OCI-LY1 (cell line): ENCODE measurements around the gene SLC2A5.

Experiments
- H2AFZ ChIP-seq: fragments of 200-600 bp; sonication (generic), shearing (Covaris generic); 2 replicates; pipeline ENCODE4 v1.6.0; 2014; ENCODE audit warnings: antibody characterized with exemption, mild to moderate bottlenecking, low read length
- H3F3A ChIP-seq: fragments of 200-600 bp; sonication (generic), shearing (Covaris generic); 2 replicates; pipeline ENCODE4 v1.6.0; 2014; ENCODE audit warnings: mild to moderate bottlenecking, antibody characterized with exemption, low read length, moderate library complexity; ENCODE audit not compliant: insufficient read depth
- H3K27ac ChIP-seq: fragments of 200-600 bp; sonication (generic); 2 replicates; pipeline ENCODE4 v1.5.1; 2014; ENCODE audit warnings: low read length, mixed run types, mild to moderate bottlenecking, low read depth; ENCODE audit not compliant: poor library complexity, severe bottlenecking
- H3K27me3 ChIP-seq: fragments of 200-600 bp; sonication (generic); 2 replicates; pipeline ENCODE4 v1.6.0; 2014; ENCODE audit warnings: antibody characterized with exemption, mild to moderate bottlenecking, low read length, moderate library complexity; ENCODE audit not compliant: insufficient read depth
- H3K36me3 ChIP-seq: fragments of 200-600 bp; sonication (generic); 2 replicates; pipeline ENCODE4 v1.6.1; 2014; ENCODE audit warnings: mild to moderate bottlenecking, antibody characterized with exemption, low read length, moderate library complexity, mixed read lengths; ENCODE audit not compliant: insufficient read depth
- H3K4me1 ChIP-seq: fragments of 200-600 bp; sonication (generic); 2 replicates; pipeline ENCODE4 v1.5.1; 2014; ENCODE audit warnings: mild to moderate bottlenecking, low read length, moderate library complexity; ENCODE audit not compliant: insufficient read depth, severe bottlenecking
- H3K4me2 ChIP-seq: fragments of 200-600 bp; sonication (generic), shearing (Covaris generic); 2 replicates; pipeline ENCODE4 v1.6.1; 2014; ENCODE audit warnings: low read length
- H3K4me3 ChIP-seq: fragments of 200-600 bp; sonication (generic); 2 replicates; pipeline ENCODE4 v1.5.1; 2014; ENCODE audit warnings: low read length, low read depth, mild to moderate bottlenecking, mixed read lengths; ENCODE audit not compliant: poor library complexity, severe bottlenecking
- H3K79me2 ChIP-seq: fragments of 200-600 bp; shearing (Covaris generic); 2 replicates; pipeline ENCODE4 v1.6.1; 2016; ENCODE audit warnings: mixed run types, low read length, mixed read lengths; ENCODE audit not compliant: insufficient read depth
- H3K9ac ChIP-seq: fragments of 200-600 bp; sonication (generic), shearing (Covaris generic); 2 replicates; pipeline ENCODE4 v1.6.1; 2014; ENCODE audit warnings: mild to moderate bottlenecking, low read length, mixed read lengths
- H3K9me2 ChIP-seq: fragments of 200-600 bp; sonication (generic), shearing (Covaris generic); 2 replicates; pipeline ENCODE4 v1.6.1; 2014; ENCODE audit warnings: low read depth, mild to moderate bottlenecking, low read length, mixed read lengths
- H3K9me3 ChIP-seq: fragments of 200-600 bp; shearing (Covaris generic); 2 replicates; pipeline ENCODE4 v1.6.1; 2014; ENCODE audit warnings: low read length, mixed read lengths
- H4K20me1 ChIP-seq: fragments of 200-600 bp; sonication (generic), shearing (Covaris generic); 2 replicates; pipeline ENCODE4 v1.6.0; 2016; ENCODE audit warnings: mild to moderate bottlenecking, low read length; ENCODE audit not compliant: insufficient read depth
- EZH2 ChIP-seq: fragments of 200-600 bp; sonication (generic), shearing (Covaris generic); IDR thresholded peaks from 2 replicates; pipeline ENCODE4 v1.8.0; 2017; ENCODE audit warnings: borderline replicate concordance, mixed run types, mild to moderate bottlenecking, antibody characterized with exemption, low read length, moderate library complexity, mixed read lengths
- TF ChIP-seq, protein P1 (sequence below): fragments of 200-600 bp; sonication (generic), shearing (Covaris generic); IDR thresholded peaks from 2 replicates; pipeline ENCODE4 v1.5.1; 2017; ENCODE audit warnings: mild to moderate bottlenecking, antibody characterized with exemption, low read length, moderate library complexity, mixed read lengths

The SLC2A5 gene

GRCh38 chr1:9020305-9020704 is 49.1 kb downstream of the SLC2A5 start:
- Histone ChIP-seq H3F3A (no peaks in the 10 kb centered on the region), H3K9me2 (no peaks in the 10 kb centered on the region), H3K27ac (no peak overlapping the region), H3K9ac (no peak overlapping the region), H3K27me3 (0 out of 2 replicates have a peak, but pooled peaks cover 6% of the 10 kb centered on the region), H3K36me3 (no peaks in the 10 kb centered on the region), H3K79me2 (no peaks in the 10 kb centered on the region), H3K4me2 (no peak overlapping the region), H3K4me3 (no peak overlapping the region), H3K4me1 (peaks cover 9% of the 10 kb centered on the region), H4K20me1 (no peaks in the 10 kb centered on the region), H2AFZ (no peak overlapping the region), H3K9me3 (no peaks in the 10 kb centered on the region)
- TF ChIP-seq EZH2: no peak
- TF ChIP-seq, protein P1, sequence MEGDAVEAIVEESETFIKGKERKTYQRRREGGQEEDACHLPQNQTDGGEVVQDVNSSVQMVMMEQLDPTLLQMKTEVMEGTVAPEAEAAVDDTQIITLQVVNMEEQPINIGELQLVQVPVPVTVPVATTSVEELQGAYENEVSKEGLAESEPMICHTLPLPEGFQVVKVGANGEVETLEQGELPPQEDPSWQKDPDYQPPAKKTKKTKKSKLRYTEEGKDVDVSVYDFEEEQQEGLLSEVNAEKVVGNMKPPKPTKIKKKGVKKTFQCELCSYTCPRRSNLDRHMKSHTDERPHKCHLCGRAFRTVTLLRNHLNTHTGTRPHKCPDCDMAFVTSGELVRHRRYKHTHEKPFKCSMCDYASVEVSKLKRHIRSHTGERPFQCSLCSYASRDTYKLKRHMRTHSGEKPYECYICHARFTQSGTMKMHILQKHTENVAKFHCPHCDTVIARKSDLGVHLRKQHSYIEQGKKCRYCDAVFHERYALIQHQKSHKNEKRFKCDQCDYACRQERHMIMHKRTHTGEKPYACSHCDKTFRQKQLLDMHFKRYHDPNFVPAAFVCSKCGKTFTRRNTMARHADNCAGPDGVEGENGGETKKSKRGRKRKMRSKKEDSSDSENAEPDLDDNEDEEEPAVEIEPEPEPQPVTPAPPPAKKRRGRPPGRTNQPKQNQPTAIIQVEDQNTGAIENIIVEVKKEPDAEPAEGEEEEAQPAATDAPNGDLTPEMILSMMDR: no peak

DNA sequence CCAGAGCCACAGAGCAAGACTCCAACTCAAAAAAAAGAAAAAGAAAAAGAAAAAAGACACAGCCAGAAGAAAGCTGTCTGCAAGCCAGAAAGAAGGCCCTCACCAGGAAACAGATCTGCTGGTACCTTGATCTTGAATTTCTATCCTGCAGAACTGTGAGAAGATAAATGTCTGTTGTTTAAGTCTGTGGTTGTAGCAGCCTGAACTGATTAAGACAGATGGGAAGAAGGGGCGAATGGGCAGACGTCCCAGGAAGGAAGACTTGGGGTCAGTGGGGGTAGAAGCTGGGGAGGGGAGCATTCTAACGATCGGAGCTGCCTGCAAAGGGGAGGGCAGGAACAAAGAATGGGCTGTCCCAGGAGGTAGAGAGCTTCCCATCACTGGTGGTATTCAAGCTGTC is 49.5 kb downstream of the SLC2A5 start:
- Histone ChIP-seq H3F3A (no peaks in the 10 kb centered on the region), H3K4me1 (peaks cover 9% of the 10 kb centered on the region), H3K9me3 (no peaks in the 10 kb centered on the region), H2AFZ (no peak overlapping the region), H3K27me3 (0 out of 2 replicates have a peak, but pooled peaks cover 6% of the 10 kb centered on the region), H3K4me3 (no peak overlapping the region), H3K27ac (no peak overlapping the region), H3K9ac (no peak overlapping the region), H4K20me1 (no peaks in the 10 kb centered on the region), H3K79me2 (no peaks in the 10 kb centered on the region), H3K4me2 (no peak overlapping the region), H3K36me3 (no peaks in the 10 kb centered on the region), H3K9me2 (no peaks in the 10 kb centered on the region)
- no peak for TF ChIP-seq EZH2
- TF ChIP-seq, protein P1: no peak

- Histone ChIP-seq H3K4me3 (no peak overlapping the region), H3K36me3 (no peaks in the 10 kb centered on the region), H3K9ac (no peak overlapping the region), H4K20me1 (no peaks in the 10 kb centered on the region), H3K4me2 (no peak overlapping the region), H3F3A (no peaks in the 10 kb centered on the region), H3K4me1 (peaks cover 21% of the 10 kb centered on the region), H3K9me2 (no peaks in the 10 kb centered on the region), H2AFZ (no peak overlapping the region), H3K9me3 (no peaks in the 10 kb centered on the region), H3K27ac (no peak overlapping the region), H3K27me3 (0 out of 2 replicates have a peak, but pooled peaks cover 6% of the 10 kb centered on the region), H3K79me2 (no peaks in the 10 kb centered on the region)
- TF ChIP-seq, protein P1: no peak
- TF ChIP-seq EZH2: no peak
These were observed 51.1 kb downstream of the SLC2A5 start for GRCh38 chr1:9018333-9018732.
